GM12874 (cell line): ENCODE results near the gene NF2.

Experiments used
- CTCF ChIP-seq: IDR thresholded peaks from 2 replicates; pipeline ENCODE4 v1.5.1; 2011; ENCODE audit warnings: low read depth, mild to moderate bottlenecking, control low read depth, low read length, moderate library complexity; ENCODE audit not compliant: insufficient read depth

The NF2 gene

GRCh38 chr22:29570456-29570855 is 33.0 kb upstream of the NF2 start:
- TF ChIP-seq CTCF = no peak

GRCh38 chr22:29570912-29571549 is 32.4 kb upstream of the NF2 start:
- no peak for TF ChIP-seq CTCF

- TF ChIP-seq CTCF = no peak
Observed at GRCh38 chr22:29574762-29575450, 28.5 kb upstream of the NF2 start.

GRCh38 chr22:29578462-29579200 is 24.8 kb upstream of the NF2 start:
- TF ChIP-seq CTCF = no peak

- TF ChIP-seq CTCF = no peak
Observed at GRCh38 chr22:29580200-29580810, 23.1 kb upstream of the NF2 start.

GRCh38 chr22:29581799-29582198 is 21.6 kb upstream of the NF2 start:
- no peak for TF ChIP-seq CTCF

- no peak for TF ChIP-seq CTCF
Observed at GRCh38 chr22:29584975-29585374, 18.5 kb upstream of the NF2 start.
